Measurements from ENCODE around the gene ZNF561. TPM values are rescaled to one million over a fixed set of nuclear protein-coding genes. Genes with fewer than 3 reads are reported as not detected.
"Not testable (repeated sequence)": the region's sequence is repeated elsewhere in the genome, so short reads cannot be mapped to it uniquely, and the experiment has no call there.

Gene ZNF561
- total and polyA plus RNA-seq, 8 donors: 40.1 to 73.4 (median 59.8) TPM

DNA sequence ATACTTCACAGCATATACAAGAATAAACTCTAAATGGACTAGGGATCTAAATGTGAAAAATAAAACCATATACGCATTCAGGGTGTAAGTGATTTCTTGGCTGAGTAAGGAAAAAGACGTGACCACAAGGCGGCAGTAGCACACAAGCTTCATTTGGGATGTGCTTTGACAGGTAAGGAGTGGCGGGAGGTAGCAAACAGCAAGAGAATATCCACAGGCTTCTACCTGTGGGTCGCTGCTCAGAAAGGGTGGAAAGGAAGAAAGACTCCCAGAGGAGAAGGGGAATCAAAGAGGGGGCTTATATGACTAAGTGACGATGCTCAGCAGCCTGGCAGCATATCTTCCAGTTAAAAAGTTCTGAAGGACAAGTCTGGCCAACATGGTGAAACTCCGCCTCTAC, 34.3 kb downstream of the ZNF561 start:
- TF ChIP-seq, protein P1, sequence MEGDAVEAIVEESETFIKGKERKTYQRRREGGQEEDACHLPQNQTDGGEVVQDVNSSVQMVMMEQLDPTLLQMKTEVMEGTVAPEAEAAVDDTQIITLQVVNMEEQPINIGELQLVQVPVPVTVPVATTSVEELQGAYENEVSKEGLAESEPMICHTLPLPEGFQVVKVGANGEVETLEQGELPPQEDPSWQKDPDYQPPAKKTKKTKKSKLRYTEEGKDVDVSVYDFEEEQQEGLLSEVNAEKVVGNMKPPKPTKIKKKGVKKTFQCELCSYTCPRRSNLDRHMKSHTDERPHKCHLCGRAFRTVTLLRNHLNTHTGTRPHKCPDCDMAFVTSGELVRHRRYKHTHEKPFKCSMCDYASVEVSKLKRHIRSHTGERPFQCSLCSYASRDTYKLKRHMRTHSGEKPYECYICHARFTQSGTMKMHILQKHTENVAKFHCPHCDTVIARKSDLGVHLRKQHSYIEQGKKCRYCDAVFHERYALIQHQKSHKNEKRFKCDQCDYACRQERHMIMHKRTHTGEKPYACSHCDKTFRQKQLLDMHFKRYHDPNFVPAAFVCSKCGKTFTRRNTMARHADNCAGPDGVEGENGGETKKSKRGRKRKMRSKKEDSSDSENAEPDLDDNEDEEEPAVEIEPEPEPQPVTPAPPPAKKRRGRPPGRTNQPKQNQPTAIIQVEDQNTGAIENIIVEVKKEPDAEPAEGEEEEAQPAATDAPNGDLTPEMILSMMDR (IDR thresholded peaks at IDR 0.05): peak; percentile 39 to 58
- intact Hi-C loops (cut with DNase I): no loop called here
- H3K4me1 ChIP-seq: peaks cover 0 to 24% of the 10 kb centered on the region in 2 donors
- peaks cover 0 to 9% of the 10 kb centered on the region in 2 donors for H3K36me3 ChIP-seq
- H3K9me3 ChIP-seq: peaks cover 0 to 1% of the 10 kb centered on the region in 2 donors
- ATAC-seq (peak; percentile 73), DNase-seq (peak in 2 of 4 donors; percentile 57 to 63)
- H3K27me3 ChIP-seq: peaks cover 0 to 30% of the 10 kb centered on the region in 2 donors
- H3K27ac ChIP-seq: no peak overlapping the region
- H3K4me3 ChIP-seq: no peak overlapping the region

DNA sequence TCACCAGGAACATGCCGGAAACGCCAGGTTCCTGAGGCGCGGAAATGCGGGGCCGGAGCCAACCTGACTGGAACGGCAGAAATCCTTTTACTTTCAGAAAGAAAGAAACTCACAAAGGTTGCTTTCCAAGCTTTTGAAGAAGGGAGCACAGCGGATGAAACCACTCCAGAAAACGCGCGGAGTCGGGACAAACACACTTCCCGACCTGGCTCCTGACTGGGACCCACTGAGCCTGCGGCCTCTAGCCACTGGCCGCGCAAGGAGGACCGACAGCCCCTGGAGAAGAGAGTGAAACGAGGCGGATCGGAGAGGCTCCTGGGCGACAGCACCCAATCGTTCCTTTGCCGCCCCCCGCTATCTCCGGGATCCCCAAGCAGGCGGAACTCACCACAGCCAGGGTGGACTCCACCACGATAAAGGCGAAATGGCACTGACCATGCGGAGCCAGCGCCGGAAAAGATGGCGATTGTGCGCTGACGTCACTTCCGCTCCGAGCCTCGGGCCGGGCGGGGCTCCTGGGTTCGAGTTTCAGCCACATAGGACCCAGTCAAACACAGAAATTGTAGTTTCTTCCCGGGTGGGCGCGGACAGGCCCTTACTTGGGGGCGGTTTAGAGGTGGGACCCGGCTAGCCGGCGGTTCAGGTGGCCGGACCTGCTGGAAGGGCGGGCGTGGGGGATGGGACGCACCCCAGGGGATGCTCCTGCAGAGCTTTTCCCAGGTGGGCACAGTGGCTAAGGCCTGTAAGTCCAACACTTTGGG, 36.8 kb downstream of the ZNF561 start, which contains the start of gene ZNF121:
ZNF121 (minus strand) TSS at position 432 of the 761 bp plus-strand sequence. CDS start 16,407 bp downstream, outside the sequence.
- H3K4me3 ChIP-seq: peak within 1 kb of the TSS; percentile 65 to 74
- intact Hi-C loops (cut with DNase I): no loop called here
- H3K36me3 ChIP-seq: peaks cover 0 to 32% of the 10 kb centered on the region in 2 donors
- DNase-seq (peak; percentile 88 to 94 (median 92)), ATAC-seq (peak; percentile 97)
- H3K27ac ChIP-seq: peak within 1 kb of the TSS; percentile 84 to 90
- TF ChIP-seq, protein P1 (IDR thresholded peaks at IDR 0.05): no peak
- H3K4me1 ChIP-seq: peaks cover 0 to 27% of the 10 kb centered on the region in 2 donors
- peaks cover 0 to 17% of the 10 kb centered on the region in 2 donors for H3K9me3 ChIP-seq
- H3K27me3 ChIP-seq: peaks cover 0 to 22% of the 10 kb centered on the region in 2 donors

DNA sequence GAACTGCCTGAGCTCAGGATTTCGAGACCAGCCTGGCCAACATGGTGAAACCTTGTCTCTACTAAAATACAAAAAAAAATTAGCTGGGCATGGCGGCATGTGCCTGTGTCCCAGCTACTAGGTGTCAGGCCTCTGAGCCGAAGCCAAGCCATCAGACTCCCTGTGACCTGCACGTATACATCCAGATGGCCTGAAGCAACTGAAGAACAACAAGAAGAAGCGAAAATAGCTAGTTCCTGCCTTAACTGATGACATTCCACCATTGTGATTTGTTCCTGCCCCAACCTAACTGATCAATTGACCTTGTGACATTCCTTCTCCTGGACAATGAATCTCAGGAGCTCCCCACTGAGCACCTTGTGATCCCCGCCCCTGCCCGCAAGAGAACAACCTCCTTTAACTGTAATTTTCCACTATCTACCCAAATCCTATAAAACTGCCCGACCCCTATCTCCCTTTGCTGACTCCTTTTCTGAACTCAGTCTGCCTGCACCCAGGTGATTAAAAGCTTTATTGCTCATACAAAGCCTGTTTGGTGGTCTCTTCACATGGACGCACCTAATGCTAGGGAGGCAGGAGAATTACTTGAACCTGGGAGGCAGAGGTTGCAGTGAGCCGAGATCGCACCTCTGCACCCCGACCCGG, 38.8 kb downstream of the ZNF561 start:
- H3K27me3 ChIP-seq; DNase-seq; H3K4me3 ChIP-seq; ATAC-seq; intact Hi-C loops (cut with DNase I); H3K27ac ChIP-seq: not testable (repeated sequence)
- H3K4me1 ChIP-seq: peaks cover 0 to 27% of the 10 kb centered on the region in 2 donors
- peaks cover 0 to 36% of the 10 kb centered on the region in 2 donors for H3K9me3 ChIP-seq
- H3K36me3 ChIP-seq: peaks cover 0 to 50% of the 10 kb centered on the region in 2 donors

DNA sequence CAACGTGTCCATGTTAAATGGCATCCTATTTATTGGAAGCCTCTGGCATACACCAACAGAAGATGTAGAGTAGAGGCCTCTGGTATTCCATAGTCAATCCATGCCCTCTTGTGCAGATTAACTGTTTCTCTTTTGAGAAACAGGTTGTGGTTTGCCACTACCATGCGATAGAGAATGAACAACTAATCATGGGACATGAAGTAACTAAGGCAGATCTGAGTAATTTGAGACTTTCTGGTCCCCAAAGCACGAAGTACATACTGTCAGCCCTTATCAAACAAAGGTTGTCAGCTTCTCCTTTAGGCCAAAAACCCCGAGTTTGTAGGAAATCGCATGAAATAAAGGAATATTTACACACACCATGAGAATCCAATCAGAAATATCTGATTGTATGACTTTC, 40.3 kb downstream of the ZNF561 start:
- DNase-seq (no peak), ATAC-seq (no peak)
- peaks cover 0 to 58% of the 10 kb centered on the region in 2 donors for H3K36me3 ChIP-seq
- no peak overlapping the region for H3K27ac ChIP-seq
- intact Hi-C loops (cut with DNase I): no loop called here
- H3K27me3 ChIP-seq: no peaks in the 10 kb centered on the region
- H3K4me1 ChIP-seq: peaks cover 0 to 27% of the 10 kb centered on the region in 2 donors
- peaks cover 0 to 51% of the 10 kb centered on the region in 2 donors for H3K9me3 ChIP-seq
- H3K4me3 ChIP-seq: no peak overlapping the region
- TF ChIP-seq, protein P1 (IDR thresholded peaks at IDR 0.05): no peak

DNA sequence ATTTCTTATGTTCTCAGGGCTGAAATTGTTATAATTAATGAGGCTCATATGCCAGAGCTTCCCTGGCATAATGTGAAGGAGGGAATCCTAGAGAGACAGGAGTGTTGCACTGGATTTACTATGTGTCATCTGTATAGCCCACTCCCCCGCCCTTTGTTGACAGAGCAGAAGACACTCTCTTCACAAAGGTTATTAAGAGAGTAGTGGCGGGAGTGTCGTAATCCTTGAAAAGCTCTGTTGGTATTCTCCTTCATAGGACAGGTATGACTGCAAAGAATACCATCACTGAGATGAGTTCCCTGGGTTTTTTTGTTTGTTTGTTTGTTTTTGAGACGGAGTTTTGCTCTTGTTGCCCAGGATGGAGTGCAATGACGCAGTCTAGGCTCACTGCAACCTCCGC, 50.8 kb downstream of the ZNF561 start:
- TF ChIP-seq, protein P1 (IDR thresholded peaks at IDR 0.05): no peak

More for the DNA sequence above, 50.8 kb downstream of the ZNF561 start:
- H3K27me3 ChIP-seq: no peaks in the 10 kb centered on the region
- H3K4me1 ChIP-seq: no peaks in the 10 kb centered on the region
- peaks cover 16 to 99% of the 10 kb centered on the region in 2 donors for H3K9me3 ChIP-seq
- peaks cover 18 to 88% of the 10 kb centered on the region in 2 donors for H3K36me3 ChIP-seq
- no peak for DNase-seq
- no peak overlapping the region for H3K27ac ChIP-seq
- intact Hi-C loops (cut with DNase I): no loop called here
- H3K4me3 ChIP-seq: no peak overlapping the region
- no peak for ATAC-seq

Data from left lung (tissue), 10 donors.